GM19328 (cell line): ENCODE results near the gene CYGB.
"Not testable (repeated sequence)": the region's sequence is repeated elsewhere in the genome, so short reads cannot be mapped to it uniquely, and the experiment has no call there.

ENCODE experiments used
- ATAC-seq: cut with Tn5 transposase; IDR thresholded peaks from one replicate; pipeline ENCODE4 v1.9.1; 2021; ENCODE audit warnings: mild to moderate bottlenecking, moderate library complexity; ENCODE audit not compliant: unreplicated experiment

CYGB gene

DNA sequence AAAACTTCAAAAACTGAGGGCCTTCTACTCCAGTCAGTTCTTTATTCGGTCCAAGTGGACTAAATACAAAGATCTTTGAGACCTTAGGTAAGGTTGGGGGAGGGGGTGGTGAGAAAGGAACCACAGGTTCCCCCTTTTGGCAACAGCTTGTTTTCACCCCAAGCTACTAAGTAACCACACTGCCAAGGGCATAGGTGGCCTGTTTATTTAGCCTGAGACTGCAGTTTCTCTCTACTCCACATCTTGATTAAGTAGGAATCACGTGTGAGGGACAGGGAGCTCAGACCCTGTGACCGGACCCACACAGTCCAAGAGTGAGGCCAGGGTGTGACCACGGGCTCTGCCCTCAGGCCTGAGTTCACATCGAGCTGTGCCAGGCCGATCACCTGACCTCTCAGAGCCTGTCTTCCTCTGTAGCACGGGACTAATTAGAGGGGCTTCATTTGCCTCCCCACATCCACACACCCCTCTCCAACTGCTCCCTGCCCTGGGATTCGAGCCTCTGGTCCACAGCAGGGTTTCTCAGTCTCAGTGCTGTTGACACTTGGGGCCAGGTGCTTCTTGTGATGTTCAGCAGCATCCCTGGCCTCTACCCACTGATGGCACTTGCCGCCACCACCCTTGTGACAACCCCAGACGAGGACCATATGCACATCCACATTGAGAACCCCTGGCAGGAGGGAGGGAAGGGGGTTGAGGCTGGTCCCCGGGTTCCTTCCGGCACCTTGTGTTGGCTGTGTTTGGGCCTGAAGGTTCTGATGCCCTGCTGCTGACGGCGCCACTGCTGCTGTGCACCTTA lies 30.3 kb upstream of the CYGB start:
- ATAC-seq: no peak

DNA sequence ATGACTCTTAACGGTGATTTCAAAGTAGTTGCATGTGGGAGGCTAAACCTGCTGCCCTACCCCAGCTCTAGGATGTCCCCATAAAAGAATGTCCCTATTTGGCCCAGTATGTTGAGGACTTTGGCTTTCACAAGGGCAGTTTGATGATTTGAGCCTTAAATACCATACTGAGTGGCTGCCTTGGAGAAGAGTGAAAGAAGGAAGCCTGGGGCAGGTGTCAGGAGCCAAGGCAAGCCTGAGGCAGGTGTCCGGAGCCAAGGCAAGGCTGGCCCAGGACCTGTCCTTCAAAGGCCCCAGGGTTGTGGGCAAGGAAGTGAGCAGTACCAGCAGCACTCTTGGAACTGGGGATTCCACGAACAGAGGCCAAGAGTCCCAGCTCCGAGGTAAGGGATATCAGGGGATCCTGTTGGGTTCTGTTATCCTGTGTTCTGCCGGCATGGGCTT lies 29.5 kb upstream of the CYGB start:
- no peak for ATAC-seq

DNA sequence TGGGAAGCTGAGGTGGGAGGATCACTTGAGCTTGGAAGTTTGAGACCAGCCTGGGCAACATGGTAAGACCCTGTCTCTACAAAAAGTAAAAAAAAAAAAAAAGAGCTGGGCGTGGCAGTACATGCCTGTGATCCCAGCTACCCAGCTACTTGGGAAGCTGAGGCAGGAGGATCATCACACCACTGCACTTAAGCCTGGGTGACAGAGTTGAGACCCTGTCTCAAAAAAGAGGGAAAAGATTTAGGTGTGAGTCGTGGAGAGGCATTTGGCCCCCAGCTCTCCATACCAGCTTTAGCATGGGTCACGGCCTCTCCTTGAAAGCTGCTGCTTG lies 29.1 kb upstream of the CYGB start:
- no peak for ATAC-seq

DNA sequence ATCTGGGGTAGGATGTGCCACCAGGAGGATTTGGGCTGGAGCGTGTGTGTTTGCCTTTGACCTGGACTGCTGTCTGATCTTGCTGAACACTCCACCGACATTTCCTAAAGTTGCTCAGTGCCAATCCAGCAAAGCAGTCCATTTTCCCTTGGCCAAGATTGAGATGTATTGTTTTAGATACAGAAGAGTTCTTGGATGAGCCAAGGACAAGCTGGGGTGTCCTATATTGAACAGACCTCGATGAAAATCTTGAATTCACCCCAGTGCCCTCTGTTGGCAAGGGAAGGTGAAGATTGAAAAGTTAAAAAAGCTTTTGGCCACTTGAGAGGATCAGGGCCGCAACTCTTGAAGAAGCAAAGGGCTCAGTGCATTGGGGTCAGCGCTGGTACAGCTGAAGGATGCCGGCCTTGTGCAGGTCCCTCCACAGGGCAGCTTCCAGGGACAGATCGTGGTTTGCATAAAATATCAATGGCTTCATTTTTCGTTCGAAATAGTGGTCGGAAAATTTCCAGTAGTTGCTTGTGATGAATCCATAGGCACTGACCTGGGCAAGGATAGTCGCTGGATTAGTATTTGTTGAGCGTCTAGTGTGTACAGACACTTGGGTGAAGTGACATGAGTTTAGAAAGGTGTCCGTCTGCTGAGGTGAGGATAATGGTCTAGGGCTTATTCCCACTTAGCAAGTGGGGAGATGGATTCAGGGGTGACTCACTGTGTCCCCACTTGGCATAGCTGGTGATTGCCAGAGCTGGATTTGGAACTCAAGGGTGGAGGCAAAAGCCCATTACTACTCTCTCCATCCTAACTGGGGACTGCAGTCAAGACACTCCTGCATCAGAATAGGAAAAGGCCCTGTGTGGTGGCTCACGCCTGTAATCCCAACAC lies 28.5 kb upstream of the CYGB start:
- no peak for ATAC-seq

DNA sequence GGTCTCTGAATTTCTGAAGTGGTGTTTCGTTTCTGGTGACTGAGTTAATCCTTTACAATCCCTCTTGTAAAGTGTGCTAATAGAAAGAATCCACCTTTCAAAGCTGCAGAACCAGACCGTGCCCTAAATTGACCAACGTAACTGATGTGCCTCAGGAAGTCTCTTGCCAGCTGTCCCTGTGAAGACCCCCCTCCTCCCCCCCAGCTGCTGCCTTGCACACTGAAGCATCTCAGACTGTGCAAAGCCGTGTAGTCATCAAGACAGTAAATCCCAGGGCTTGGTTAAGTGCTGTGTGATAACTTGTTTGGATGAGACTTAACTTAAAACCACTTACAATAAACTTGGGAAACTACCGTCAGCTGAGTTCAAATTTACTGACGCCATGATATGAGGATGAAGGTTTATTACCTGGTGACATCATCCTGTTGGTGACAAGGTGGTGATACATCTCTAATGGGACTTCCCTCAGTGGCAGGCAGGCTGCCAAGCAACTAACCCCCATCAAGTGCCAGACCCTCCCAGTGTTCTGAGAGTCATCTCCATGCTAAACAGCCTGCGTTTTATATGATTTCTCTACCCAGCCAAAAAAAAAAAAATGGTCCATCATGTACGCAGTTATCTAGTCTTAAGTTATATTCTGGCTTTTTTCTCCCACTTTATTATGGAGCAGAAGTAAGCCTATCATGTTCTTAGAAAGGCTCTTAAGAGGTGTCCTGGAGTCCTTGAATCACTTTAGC lies 27.6 kb upstream of the CYGB start:
- not testable (repeated sequence) for ATAC-seq

DNA sequence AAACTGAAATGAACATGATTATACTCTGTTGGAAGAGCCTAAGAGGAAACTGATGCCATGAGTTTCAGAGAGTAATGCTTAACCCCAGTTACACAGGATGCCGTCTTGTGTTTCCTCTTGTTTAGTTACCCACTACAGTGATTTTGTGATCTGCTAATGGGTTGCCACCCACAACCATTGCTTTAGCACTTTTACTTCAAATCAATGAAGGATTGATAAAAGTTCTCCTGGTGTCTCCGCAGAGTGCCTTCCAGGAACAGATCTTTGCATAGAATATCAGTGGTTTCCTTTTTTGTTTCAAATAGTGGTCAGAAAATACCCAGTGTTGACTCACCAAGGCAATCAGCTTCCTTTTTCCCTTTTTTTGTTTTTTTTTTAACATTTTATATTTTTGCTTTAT lies 25.9 kb upstream of the CYGB start:
- not testable (repeated sequence) for ATAC-seq

DNA sequence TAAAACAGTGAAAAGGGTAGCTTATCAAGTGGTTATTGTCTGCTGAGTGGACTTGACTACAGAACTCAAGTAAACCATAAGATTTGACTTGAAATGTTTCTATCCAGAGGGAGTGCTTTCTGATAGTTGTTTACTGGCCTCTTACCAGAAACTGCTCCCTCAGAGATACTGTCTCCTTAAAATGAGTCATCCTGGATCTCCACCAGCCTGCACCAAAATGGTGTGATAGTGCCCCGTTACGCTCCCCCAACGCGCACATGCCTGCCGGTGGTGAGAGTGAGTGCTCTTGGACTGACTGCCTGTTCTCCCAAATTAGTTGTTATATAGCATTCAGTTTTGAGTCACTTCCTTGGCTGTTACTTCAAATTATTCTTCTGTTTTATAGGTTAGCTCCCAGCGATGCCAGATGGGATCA lies 25.2 kb upstream of the CYGB start:
- ATAC-seq: no peak

DNA sequence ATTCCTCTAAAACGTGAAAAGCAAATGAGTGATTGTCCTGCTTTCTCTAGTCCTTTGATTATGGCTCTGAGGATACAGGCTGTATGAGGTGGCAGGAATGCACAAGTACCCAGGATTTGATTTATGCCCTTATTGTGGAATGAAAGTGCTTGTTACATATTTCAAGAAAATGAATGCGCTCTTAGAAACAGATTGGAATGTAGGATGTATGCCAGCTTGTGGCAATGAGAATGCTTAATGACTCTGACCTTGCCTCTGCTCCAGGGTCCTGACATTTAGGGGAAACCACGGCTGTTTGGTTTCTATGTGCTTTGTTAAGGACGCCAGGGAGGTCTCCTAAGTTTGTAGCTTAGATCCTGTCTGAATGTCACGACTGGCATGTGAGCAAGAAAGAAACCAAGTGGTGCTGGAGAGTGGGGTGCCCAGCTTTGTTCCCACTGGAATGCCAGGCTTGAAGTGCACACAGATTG lies 24.3 kb upstream of the CYGB start:
- no peak for ATAC-seq

DNA sequence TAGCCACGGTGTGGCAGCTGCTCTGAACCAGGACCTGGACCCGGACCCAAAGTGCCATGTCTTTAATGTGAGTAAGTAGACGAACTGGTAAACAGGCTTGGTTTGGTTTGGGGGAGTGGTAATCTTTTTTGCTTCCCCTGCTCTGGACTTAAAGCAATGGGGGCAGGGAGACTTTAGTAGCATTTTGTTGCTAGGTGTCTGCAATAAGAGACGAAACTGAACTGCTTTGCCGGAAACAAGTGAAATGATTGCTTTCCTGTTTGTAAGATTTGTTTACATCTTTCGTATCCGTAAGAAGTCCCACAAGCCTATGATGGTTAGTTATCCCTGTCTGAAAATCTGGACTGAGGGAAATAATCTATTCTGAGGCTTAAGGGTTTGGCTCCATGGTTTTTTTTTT lies 23.8 kb upstream of the CYGB start:
- no peak for ATAC-seq

DNA sequence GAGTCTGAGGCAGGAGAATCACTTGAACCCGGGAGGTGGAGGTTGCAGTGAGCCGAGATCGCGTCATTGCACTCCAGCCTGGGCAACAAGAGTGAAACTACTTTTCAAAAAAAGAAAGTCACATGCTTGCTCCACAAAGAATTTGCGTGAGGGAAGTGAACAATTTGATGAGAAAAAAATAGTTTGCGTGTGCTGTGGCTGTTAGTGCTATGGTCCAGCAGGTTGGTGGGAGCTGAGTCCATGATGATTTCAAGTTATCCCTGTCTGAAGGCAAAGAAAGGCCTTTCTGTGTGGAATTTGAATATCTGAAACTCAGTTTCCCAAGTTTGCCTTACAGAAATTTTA lies 23.3 kb upstream of the CYGB start:
- ATAC-seq: no peak

DNA sequence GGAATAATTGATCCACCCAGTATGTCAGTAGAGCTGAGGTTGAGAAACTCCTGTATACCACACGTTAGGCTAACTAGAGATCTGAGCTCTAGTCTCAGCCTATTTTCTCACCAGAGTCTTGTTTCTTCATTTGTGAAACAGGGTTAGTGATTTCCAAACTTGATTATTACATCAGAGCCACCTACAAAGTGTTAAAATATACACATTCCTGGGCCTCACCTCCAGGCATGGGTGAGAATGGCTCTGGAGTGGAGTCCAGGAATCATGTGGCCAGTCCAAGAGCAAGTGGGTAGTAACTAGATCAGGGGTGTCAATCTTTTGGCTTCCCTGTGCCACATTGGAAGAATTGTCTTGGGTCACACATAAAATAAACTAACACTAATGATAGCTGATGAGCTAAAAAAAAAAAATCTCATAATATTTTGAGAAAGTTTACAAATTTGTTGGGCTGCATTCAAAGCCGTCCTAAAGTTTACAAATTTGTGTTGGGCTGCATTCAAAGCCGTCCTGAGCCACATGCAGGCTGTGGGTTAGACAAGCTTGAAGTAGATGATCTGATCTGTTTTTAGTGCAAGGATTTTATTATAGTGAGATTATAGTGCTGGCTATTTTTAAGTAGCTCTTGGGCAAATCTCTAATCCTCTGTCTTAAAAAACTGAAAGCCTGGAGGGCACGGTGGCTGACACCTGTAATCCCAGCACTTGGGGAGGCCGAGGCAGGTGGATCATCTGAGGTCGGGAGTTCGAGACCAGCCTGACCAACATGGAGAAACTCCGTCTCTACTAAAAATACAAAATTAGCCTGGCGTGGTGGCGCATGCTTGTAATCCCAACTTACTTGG lies 22.7 kb upstream of the CYGB start:
- ATAC-seq: no peak

DNA sequence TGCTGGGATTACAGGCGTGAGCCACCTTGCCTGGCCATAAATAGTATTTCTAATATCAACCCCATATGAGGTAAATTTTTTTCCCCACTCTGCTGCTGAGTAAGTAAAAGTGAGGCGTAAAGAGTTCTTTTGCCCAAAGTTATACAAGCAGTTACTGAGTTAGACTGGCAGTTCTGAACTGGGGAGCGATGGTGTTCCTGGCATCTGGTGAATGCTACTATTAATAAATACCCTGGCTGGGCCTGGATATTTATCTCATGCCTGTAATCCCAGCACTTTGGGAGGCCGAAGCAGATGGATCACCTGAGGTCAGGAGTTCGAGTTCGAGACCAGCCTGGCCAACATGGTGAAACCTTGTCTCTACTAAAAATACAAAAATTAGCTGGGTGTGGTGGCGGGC lies 22.0 kb upstream of the CYGB start:
- ATAC-seq: not testable (repeated sequence)

DNA sequence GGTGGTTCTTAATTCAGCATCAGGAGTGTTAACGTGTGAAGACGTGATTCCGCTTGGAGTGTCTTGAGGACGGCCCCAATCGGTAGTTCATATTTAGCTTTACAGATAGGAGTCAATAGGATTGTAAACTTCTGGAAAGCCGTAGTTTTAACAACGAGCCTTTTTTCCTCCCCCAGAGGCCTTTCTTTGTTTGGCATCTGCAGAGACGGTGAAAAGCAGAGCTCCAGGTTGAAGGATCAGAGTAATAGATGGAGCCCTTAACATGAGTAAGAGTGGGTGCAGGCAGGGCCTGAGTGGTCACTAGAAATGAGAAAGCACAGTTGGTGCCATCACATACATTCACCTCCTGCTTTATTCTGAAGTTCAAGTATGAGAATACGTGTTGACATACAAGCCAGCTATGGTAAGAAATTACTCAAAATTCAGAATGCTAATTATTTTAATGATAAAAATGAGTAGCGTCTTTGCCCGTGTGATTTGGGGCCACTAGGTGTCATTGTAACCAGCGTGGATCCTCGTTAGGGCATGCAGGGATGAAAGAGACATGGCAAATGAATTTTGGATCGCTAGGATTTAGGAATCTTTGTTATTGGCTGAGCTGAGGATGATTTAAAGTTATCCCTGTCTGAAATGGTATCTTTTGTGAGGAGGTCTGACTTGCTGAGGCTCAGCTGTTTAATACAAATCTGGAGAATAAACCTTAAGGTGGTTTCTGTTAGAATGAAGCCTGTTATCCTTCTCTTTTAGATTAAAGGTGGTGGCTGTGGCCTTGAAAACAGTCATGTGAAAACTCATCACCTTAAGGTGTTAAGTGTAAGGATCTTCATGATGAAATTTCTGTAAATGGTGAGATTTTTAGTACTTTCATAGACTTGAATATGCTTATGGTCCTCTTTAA lies 20.9 kb upstream of the CYGB start:
- ATAC-seq: no peak

DNA sequence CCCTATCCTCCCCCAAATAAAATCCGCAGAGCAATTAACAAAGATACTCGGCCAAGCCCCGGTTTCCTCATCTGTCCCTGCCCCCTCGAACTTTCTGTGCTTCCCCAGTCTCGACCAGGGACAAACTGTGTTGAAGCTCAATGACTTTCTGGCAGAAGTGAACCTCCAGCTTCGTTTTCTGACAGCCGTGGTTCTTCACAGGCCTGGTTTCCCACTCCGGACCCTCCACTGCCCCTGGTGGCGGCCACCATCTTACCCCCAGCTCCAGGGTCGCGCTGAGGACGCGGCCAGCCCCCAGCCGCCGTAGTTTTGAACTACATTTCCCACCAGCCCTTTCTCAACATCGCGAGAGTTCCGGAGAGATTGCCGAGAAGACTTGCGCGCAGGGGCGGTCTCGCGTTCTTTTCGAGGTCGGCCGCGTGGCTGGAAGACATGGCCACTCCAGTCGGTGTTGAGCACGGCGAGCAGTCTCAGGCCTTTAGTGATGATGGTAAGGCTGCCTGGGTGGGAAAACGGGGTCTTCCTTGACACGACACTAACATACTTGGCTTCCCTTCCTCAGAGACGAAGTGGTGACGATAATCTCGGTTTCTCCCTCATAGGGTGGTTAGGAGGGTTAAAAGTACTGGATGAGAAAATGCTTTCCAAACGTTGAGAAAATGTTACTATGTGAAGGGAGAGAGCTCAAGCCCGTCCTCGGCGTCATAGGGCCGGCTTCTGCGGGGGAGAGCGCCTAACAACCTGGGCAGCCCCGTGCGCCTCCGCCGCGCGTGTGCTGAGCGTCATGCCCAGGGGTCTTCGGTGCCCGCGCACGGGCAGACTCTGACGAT lies 20.1 kb upstream of the CYGB start:
- peak; percentile 81 for ATAC-seq

DNA sequence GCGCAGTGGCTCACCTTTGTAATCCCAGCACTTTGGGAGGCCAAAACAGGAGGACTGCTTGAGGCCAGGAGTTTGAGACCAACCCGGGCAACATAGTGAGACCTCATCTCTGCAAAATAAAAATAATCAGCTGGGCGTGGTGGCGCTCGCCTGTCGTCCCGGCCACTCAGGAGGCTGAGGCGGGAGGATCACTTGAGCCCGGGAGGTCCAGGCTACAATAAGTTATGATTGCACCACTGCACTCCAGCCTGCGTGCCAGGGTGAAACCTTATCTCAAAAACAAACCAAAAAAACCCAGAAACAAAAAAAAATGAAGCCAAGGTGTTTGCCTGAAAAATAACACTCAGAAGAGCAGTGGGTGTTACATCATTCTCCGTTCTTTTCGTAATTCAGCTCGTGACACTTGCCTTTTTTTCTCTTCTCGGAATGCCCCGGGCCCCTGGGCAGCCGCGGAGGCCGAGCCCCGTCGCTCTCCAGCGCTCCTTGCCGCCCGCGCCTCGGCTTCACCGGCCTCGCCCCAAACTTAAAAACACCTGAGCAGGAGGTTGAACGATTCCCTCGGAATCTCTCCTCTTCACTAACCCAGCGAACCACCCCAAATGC lies 19.4 kb upstream of the CYGB start:
- ATAC-seq: peak; percentile 30

DNA sequence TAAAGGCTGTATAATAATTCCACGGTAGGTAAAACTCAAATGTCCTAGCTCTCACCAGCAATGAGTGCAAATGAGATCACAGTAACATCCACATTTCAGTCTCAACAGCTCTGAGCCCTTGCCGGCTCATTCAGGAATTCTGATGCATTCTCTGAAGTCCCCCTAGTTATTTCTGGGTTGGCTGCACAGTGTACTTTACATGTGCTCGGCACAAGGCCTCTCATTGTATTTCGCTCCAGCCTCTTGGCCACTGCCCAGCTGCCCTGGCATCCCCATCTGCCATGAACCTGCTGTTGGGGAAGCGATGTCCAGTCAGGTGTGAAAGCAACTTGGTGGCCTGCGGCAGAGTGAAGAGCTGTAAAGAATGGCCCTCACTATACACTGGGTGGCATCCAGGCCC lies 16.6 kb upstream of the CYGB start:
- ATAC-seq: no peak

DNA sequence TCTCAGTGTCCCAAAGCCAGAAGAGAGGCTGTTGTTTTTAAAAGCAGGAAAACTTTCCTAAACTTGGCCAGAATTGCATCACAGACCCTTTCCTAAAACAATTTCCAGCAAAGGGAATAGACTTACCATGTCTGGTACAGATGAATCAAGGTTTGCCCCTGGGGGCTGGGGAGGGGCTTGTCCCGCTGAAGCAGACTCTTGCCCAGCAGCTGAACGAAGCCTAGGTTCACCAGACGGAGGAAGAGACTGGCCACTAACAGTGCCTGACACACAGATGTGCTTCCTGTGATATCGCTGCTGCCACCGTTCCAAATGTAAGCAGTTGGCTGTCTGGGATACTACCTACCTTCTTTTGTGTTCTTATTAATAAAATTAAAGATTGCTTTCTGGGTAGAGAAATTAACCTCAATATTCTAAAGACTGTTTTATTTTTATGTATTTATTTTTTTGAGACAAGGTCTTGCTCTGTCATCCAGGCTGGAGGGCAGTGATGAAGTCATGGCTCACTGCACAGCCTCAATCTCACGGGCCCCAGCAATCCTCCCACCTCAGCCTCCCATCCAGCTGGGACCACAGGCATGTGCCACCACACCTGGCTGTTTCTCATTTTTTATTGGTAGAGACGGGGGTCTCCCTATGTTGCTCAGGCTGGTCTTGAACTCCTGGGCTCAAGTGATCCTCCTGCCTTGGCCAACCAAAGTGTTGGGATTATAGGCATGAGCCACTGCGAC lies 15.8 kb upstream of the CYGB start:
- ATAC-seq: no peak

DNA sequence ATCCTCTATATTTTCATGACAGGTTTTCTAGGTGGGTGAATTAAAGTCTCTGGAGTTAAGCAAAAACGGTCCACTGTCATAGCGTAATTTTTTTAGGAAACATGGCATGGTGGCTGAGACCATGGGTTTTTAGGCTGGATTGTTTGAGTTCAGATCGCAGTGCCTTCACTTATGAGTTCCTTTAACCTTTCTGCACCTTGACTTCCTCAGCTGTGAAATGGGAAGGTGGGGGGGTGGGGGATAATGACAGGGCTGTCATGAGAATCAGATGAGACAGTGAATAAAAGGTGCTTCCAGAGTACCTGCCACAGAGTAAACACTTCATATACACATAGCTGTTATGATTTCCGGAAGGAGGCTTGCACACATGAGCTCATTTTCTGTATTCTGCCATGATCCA lies 14.2 kb upstream of the CYGB start:
- no peak for ATAC-seq
